GM18502 (cell line): ENCODE data around the gene VEZF1.
"Not testable (repeated sequence)": the region's sequence is repeated elsewhere in the genome, so short reads cannot be mapped to it uniquely, and the experiment has no call there.

Experiments
- ATAC-seq: cut with Tn5 transposase; IDR thresholded peaks from one replicate; pipeline ENCODE4 v1.9.1; 2021; ENCODE audit warnings: mild to moderate bottlenecking; ENCODE audit not compliant: unreplicated experiment, poor library complexity

The VEZF1 gene

DNA sequence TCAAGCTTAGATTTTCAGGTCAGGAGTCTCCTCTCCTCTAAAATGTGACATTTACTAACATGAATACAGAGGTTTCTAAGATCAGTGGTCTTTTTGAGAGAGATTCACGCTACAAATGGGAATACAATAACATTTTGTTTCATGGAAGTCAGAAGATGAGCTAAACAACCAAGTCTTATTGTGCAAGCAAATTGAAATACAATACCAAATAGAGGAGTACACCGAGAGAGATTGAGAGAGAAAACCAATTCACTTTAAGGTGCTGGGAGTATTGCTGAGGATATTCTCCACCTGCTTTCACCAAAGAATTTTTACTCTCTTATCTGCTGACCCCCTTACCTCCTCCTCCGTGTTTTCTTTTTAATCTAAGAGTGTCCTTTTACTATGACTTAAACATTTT is 11.5 kb downstream of the VEZF1 start:
- ATAC-seq, result no peak

GRCh38 chr17:57975044-57975443 is 13.0 kb downstream of the VEZF1 start:
- ATAC-seq, result no peak

- ATAC-seq, result not testable (repeated sequence)
Observed at GRCh38 chr17:57974053-57974824, 13.8 kb downstream of the VEZF1 start.

- no peak for ATAC-seq
Observed at GRCh38 chr17:57972151-57972550, 15.9 kb downstream of the VEZF1 start.

DNA sequence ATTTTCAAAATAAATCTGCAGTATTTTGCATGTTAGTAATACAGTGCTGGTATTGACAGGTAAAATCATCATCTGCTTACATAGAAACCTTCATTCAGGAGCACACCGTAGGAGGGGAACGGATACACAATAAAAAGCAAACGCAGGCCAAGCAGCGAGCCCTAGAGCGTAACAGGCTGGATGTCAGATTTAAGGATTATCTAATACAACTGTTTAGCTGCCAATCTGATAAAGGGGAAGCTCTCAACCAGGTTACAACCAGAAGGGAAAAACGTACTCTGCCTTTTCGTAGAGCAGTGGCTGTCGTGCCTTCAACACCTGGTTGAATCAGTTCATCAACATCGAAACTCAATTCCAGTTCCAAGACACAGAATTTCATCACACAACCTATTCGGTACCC is 16.5 kb downstream of the VEZF1 start:
- ATAC-seq, result no peak

DNA sequence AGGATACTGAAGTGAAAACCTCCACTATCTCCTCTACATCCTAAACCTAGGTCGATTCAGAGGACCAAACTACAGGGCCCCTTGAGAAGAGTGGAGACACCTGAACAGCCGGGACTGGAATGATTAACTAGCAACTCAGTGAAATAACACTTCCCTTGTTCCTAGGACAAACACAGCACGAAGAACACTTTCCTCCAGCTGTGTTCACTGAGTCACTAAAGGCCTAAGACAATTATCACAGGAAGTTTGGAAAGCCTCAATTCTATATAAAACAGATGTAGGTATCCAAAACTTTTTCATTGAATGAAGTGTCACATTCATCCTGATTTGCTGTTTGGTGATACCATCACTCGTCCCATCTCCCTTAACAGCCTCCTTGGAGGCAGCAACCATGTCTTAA is 17.3 kb downstream of the VEZF1 start:
- no peak for ATAC-seq

- ATAC-seq, result no peak
Observed at GRCh38 chr17:57968456-57968855, 19.6 kb downstream of the VEZF1 start.

GRCh38 chr17:57966875-57967274 is 21.2 kb downstream of the VEZF1 start:
- ATAC-seq, result no peak

DNA sequence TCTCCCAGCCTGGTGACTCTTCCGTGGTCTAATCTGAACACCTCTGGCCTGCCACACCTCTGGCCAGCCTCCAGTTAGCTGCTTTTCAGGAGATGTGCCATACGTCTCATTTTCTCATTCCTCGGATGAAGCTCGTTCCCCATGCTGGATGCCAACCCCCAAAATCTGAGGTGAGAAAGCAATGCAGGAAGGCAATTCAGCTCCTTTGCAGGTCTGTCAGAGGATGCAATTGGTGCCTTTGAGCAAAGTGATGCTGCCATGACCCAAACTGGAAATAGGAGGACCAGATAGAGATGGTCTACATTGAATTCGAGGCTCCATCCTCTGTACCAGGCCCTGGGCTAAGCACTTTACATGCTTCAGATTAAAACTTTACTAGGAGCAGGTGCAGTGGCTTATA is 21.8 kb downstream of the VEZF1 start:
- ATAC-seq, result no peak

DNA sequence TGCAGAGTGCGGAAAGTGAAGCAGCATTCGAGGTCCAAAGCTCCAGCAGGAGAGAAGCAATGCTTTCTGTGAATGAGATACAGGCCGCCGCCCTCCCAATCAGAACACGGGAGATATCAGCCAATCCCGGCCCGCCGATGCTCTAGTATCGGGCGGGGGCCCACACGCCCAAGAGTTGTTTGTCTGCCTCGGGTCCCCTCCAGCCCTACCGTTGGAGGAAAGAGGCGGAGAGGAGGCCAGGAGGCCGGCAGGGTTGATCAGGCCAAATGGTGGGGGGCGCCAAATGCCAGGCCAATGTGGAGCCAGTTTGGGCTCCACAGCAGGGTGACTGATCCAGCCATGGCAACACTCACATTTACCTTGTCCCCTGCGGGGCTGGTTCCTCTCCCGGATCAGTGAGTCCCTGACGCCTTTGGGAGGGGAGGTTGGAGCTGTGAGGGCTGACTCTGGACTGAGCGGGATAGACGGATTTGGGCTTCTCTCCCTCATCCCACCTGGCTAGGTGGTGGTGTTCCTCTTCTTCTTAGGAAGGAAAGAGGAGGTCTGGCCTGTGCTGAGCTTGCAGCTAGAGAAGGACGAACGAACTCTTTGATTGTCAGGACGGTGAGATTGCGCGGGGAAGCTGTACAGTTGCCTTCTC is 22.4 kb downstream of the VEZF1 start:
- no peak for ATAC-seq

DNA sequence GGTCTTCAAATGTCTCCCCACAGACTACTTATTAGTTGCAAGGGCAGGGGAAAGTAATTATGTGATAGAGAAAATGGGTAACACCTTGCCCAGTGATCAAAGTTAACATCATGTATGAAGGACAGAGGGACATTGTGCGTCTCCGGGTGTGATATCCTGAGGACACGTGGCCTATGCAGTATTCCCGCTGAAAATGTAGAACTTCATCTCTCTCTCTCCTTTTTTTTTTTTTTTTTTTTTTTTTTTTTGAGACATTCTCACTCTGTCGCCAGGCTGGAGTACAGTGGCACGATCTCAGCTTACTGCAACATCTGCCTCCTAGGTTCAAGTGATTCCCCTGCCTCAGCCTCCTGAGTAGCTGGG is 24.9 kb downstream of the VEZF1 start:
- no peak for ATAC-seq

DNA sequence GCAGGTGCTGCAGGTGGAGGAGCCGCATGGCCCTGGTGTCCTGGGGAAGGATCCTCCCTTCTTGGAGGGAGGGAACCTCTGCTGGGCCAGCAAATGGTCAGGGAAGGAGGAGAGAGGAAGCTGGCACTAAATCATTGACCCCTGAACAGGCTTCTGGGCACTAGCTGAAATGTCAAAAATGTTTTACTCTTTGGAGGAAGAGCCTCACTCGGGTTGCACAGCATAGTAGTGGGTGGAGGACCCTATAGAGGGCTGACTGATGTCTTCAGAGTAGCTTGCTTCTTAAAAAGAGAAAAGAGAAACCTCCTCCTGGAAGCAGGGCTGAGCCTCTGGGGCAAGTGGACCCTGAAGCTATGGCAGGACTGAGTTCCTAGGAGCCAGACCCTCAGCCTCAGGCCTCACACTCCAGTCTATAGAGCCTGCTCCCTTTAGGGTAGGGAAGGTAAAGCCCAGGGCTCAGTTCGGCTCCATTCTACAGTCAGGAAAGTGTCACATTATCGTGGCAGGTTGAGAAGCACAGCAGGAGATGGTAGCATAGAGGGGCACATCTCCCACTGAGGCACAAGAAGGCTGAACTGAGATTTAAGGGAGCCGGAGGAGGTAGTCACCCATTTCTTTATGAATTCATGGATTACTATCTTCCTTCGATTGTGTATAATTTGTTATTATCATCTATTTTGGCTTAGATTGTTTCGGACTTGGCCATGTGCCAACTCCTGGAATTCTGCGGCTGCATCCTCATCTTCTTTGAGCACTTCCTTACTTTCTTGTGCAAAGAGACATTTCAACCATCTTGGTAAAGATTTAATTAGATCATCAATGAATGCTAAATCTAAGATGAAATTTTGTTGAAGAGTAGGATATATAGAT is 25.5 kb downstream of the VEZF1 start:
- no peak for ATAC-seq

DNA sequence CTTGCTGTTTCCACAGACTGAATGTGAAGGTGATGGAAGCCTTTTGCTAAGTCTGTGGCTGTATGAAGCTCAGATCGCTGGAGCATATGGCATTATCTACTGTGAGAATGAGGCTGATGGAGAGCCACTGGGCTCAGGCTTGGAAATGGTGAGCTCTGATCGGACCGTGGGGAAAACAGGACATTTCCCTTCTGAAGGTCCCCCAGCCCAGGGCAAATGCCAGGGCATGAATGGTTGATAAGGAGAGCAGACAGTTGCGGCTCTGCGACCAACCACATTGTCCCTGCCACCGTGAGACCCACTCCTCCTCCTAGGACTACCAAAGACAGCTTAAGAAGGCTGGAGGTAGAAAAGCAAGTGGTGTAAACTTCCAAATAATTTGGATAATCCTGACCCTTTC is 28.1 kb downstream of the VEZF1 start:
- no peak for ATAC-seq

DNA sequence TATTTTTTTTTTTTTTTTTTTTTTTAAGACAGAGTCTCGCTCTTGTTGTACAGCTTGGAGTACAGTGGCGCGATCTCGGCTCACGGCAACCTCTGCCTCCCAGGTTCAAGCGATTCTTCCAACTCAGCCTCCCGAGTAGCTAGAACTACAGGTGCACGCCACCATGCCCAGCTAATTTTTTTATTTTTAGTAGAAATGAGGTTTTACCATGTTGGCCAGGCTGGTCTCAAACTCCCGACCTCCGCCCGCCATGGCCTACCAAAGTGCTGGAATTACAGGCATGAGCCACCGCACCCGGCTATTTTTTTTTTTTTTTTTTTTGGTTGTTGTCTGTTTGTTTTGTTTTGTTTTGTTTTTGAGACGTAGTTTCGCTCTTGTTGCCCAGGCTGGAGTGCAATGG is 29.7 kb downstream of the VEZF1 start:
- ATAC-seq, result not testable (repeated sequence)

- ATAC-seq, result no peak
Observed at GRCh38 chr17:57957886-57958285, 30.2 kb downstream of the VEZF1 start.

- ATAC-seq, result no peak
Observed at GRCh38 chr17:57957120-57957850, 30.8 kb downstream of the VEZF1 start.

- no peak for ATAC-seq
Observed at GRCh38 chr17:57956291-57957119, 31.5 kb downstream of the VEZF1 start.

DNA sequence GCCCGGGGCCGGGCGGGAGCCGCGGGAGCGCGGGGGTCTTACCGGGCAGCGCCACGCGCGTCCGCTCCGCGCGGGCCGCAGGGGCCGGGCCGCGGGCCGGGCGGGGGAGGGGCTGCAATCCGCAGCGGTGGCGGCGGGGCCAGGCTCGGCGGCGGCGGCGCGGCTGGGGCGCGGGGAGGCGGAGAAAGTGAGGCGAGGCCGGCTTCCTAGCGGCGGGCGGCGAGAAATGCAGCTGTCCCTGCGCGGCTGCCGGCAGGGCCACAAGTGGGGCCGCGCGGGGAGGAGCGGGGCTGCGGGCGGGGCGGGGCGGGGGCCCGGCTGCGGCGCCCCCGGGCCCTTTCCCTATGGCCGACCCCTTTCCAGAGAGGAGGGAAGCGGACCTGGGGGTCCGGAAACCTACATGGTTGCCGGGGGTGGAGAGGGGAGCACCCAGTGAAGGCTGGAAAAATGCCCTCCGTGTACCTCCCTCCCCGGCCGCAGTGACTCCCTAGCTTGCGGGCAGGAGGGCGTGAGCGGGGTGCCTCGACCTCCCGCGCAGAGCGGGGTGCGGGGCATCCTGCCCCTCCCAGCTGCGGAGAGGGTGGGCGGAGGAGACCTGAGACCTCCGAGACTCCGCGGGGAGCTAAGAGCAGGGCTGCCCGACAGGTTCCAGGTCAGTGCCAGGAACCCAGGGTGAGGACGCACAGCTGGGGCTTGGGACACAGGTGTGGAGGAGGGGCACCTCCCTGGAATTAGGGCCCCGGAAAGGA is 32.7 kb downstream of the VEZF1 start, which contains the start of gene CUEDC1:
CUEDC1 (minus strand) TSS at position 230 of the 749 bp plus-strand sequence. CDS start 69,848 bp downstream, outside the sequence.
- no peak for ATAC-seq
